HEK293 (cell line): ENCODE measurements around the gene TGM5.

Source experiments
- CTCF ChIA-PET: fragments of 350-600 bp; formaldehyde crosslinking; extraction: SDS; loops from one replicate; lab custom pipeline; 2021; ENCODE audit warnings: antibody characterized with exemption; lab: Yijun Ruan, JAX
- POLR2A ChIA-PET: fragments of 300-600 bp; formaldehyde crosslinking; extraction: SDS; loops from one replicate; lab custom pipeline; 2020; ENCODE audit warnings: antibody characterized with exemption, inconsistent platforms; lab: Yijun Ruan, JAX
- H3K27ac ChIP-seq: fragments of 200-500 bp; sonication (Bioruptor generic); 2 replicates; pipeline ENCODE4 v1.5.1; 2014; ENCODE audit warnings: low read depth, low read length, control low read depth, inconsistent platforms; ENCODE audit errors: extremely low read depth
- H3K36me3 ChIP-seq, 2 experiments: fragments of 200-500 bp in 1 of 2; sonication (Bioruptor generic) in 1 of 2; 1 replicate in 1 of 2; 2 replicates in 1 of 2; pipeline ENCODE4 v1.5.1; 2014 to 2017; ENCODE audit warnings: inconsistent platforms in 2 of 2, low read length in 2 of 2; ENCODE audit not compliant: control insufficient read depth in 2 of 2, insufficient read depth in 1 of 2
- H3K4me1 ChIP-seq: fragments of 200-500 bp; sonication (Bioruptor generic); 2 replicates; pipeline ENCODE4 v1.5.1; 2014; ENCODE audit warnings: mild to moderate bottlenecking, low read length, inconsistent platforms; ENCODE audit not compliant: control insufficient read depth, insufficient read depth
- H3K4me3 ChIP-seq: 2 replicates; pipeline ENCODE4 v1.5.1; 2011; ENCODE audit warnings: low read depth, mild to moderate bottlenecking, control low read depth, low read length, moderate library complexity
- H3K9me3 ChIP-seq: fragments of 200-500 bp; sonication (Bioruptor generic); 2 replicates; pipeline ENCODE4 v1.5.1; 2014; ENCODE audit warnings: low read depth, low read length, inconsistent platforms; ENCODE audit not compliant: control insufficient read depth, insufficient read depth
- KLF1 ChIP-seq: fragments of 450-650 bp; formaldehyde crosslinking; IDR thresholded peaks from 2 replicates; pipeline ENCODE4 v1.5.1; 2016; ENCODE audit warnings: missing biosample characterization, missing genetic modification characterization
- KLF16 ChIP-seq: fragments of 450-650 bp; formaldehyde crosslinking; IDR thresholded peaks from 2 replicates; pipeline ENCODE4 v1.5.1; 2017; ENCODE audit warnings: missing biosample characterization, missing genetic modification characterization
- MYNN ChIP-seq: fragments of 450-650 bp; formaldehyde crosslinking; IDR thresholded peaks from 2 replicates; pipeline ENCODE4 v1.5.1; 2016; ENCODE audit warnings: missing biosample characterization, missing genetic modification characterization, borderline replicate concordance
- SETDB1 ChIP-seq: IDR thresholded peaks from one replicate; pipeline ENCODE4 v1.6.1; 2017; ENCODE audit warnings: mild to moderate bottlenecking, low read length, moderate library complexity, mixed read lengths; ENCODE audit not compliant: insufficient read length
- ZBTB48 ChIP-seq: fragments of 450-650 bp; formaldehyde crosslinking; IDR thresholded peaks from 2 replicates; pipeline ENCODE4 v1.5.1; 2016; ENCODE audit warnings: missing biosample characterization, missing genetic modification characterization
- ZBTB8A ChIP-seq: fragments of 450-650 bp; formaldehyde crosslinking; IDR thresholded peaks from 2 replicates; pipeline ENCODE4 v1.5.1; 2016; ENCODE audit warnings: missing biosample characterization, missing genetic modification characterization
- ZFP3 ChIP-seq: fragments of 450-650 bp; formaldehyde crosslinking; IDR thresholded peaks from 2 replicates; pipeline ENCODE4 v1.5.1; 2016; ENCODE audit warnings: low read depth, missing biosample characterization, missing genetic modification characterization
- ZNF10 ChIP-seq: fragments of 450-650 bp; formaldehyde crosslinking; IDR thresholded peaks from 2 replicates; pipeline ENCODE4 v1.5.1; 2017; ENCODE audit warnings: missing biosample characterization, missing genetic modification characterization
- ZNF138 ChIP-seq: fragments of 450-650 bp; formaldehyde crosslinking; IDR thresholded peaks from 2 replicates; pipeline ENCODE4 v1.5.1; 2016; ENCODE audit warnings: missing biosample characterization, missing genetic modification characterization, borderline replicate concordance
- ZNF266 ChIP-seq: fragments of 450-650 bp; formaldehyde crosslinking; IDR thresholded peaks from 2 replicates; pipeline ENCODE4 v1.5.1; 2016; ENCODE audit warnings: missing biosample characterization, missing genetic modification characterization, low read depth
- ZNF423 ChIP-seq: fragments of 450-650 bp; formaldehyde crosslinking; IDR thresholded peaks from 2 replicates; pipeline ENCODE4 v1.5.1; 2016; ENCODE audit warnings: missing biosample characterization, missing genetic modification characterization
- ZNF518A ChIP-seq: fragments of 450-650 bp; formaldehyde crosslinking; conservative IDR thresholded peaks from 2 replicates; pipeline ENCODE4 v1.5.1; 2016; ENCODE audit warnings: low read depth, missing biosample characterization, missing genetic modification characterization
- ZNF521 ChIP-seq: fragments of 450-650 bp; formaldehyde crosslinking; IDR thresholded peaks from 2 replicates; pipeline ENCODE4 v1.5.1; 2017; ENCODE audit warnings: missing biosample characterization, mild to moderate bottlenecking, missing genetic modification characterization
- ZNF561 ChIP-seq: fragments of 450-650 bp; IDR thresholded peaks from 2 replicates; pipeline ENCODE4 v1.5.1; 2018; ENCODE audit warnings: missing biosample characterization, missing genetic modification characterization, borderline replicate concordance
- ZNF623 ChIP-seq: fragments of 450-650 bp; formaldehyde crosslinking; IDR thresholded peaks from 2 replicates; pipeline ENCODE4 v1.5.1; 2016; ENCODE audit warnings: missing biosample characterization, missing genetic modification characterization
- ZNF639 ChIP-seq: fragments of 450-650 bp; formaldehyde crosslinking; IDR thresholded peaks from 2 replicates; pipeline ENCODE4 v1.5.1; 2016; ENCODE audit warnings: missing biosample characterization, missing genetic modification characterization
- ZNF660 ChIP-seq: fragments of 450-650 bp; IDR thresholded peaks from 2 replicates; pipeline ENCODE4 v1.5.1; 2018; ENCODE audit warnings: missing biosample characterization, mild to moderate bottlenecking, missing genetic modification characterization
- ZNF776 ChIP-seq: fragments of 450-650 bp; formaldehyde crosslinking; IDR thresholded peaks from 2 replicates; pipeline ENCODE4 v1.5.0; 2017; ENCODE audit warnings: missing biosample characterization, missing genetic modification characterization, borderline replicate concordance
- ZNF777 ChIP-seq: fragments of 450-650 bp; formaldehyde crosslinking; IDR thresholded peaks from 2 replicates; pipeline ENCODE4 v1.5.1; 2017; ENCODE audit warnings: missing biosample characterization, missing genetic modification characterization, borderline replicate concordance
- ZSCAN23 ChIP-seq: fragments of 450-650 bp; formaldehyde crosslinking; IDR thresholded peaks from 2 replicates; pipeline ENCODE4 v1.5.1; 2016; ENCODE audit warnings: missing biosample characterization, missing genetic modification characterization
- TF ChIP-seq, protein P1 (sequence below): fragments of 450-650 bp; formaldehyde crosslinking; IDR thresholded peaks from 2 replicates; pipeline ENCODE4 v1.5.1; 2016; ENCODE audit warnings: missing biosample characterization, missing genetic modification characterization
- TF ChIP-seq, protein P2 (sequence below): fragments of 450-650 bp; formaldehyde crosslinking; IDR thresholded peaks from 2 replicates; pipeline ENCODE4 v1.5.1; 2016; ENCODE audit warnings: missing biosample characterization, missing genetic modification characterization
- TF ChIP-seq, protein P3 (sequence below): fragments of 450-650 bp; formaldehyde crosslinking; IDR thresholded peaks from 2 replicates; pipeline ENCODE4 v1.5.1; 2016; ENCODE audit warnings: missing biosample characterization, missing genetic modification characterization
- TF ChIP-seq, protein P4 (sequence below): fragments of 450-650 bp; formaldehyde crosslinking; IDR thresholded peaks from 2 replicates; pipeline ENCODE4 v1.5.1; 2016; ENCODE audit warnings: missing biosample characterization, missing genetic modification characterization

TGM5 gene

GRCh38 chr15:43280996-43281395 lies 14.3 kb upstream of the TGM5 start (continued):
- TF ChIP-seq, protein P1, sequence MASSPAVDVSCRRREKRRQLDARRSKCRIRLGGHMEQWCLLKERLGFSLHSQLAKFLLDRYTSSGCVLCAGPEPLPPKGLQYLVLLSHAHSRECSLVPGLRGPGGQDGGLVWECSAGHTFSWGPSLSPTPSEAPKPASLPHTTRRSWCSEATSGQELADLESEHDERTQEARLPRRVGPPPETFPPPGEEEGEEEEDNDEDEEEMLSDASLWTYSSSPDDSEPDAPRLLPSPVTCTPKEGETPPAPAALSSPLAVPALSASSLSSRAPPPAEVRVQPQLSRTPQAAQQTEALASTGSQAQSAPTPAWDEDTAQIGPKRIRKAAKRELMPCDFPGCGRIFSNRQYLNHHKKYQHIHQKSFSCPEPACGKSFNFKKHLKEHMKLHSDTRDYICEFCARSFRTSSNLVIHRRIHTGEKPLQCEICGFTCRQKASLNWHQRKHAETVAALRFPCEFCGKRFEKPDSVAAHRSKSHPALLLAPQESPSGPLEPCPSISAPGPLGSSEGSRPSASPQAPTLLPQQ (tag by site-specific recombination), result no peak

- no peak for TF ChIP-seq ZNF266 (tag by site-specific recombination)
- no peak for TF ChIP-seq ZNF423 (tag by site-specific recombination)
- TF ChIP-seq ZNF777 (tag by site-specific recombination), result no peak
- TF ChIP-seq MYNN (tag by site-specific recombination), result no peak
- TF ChIP-seq, protein P2, sequence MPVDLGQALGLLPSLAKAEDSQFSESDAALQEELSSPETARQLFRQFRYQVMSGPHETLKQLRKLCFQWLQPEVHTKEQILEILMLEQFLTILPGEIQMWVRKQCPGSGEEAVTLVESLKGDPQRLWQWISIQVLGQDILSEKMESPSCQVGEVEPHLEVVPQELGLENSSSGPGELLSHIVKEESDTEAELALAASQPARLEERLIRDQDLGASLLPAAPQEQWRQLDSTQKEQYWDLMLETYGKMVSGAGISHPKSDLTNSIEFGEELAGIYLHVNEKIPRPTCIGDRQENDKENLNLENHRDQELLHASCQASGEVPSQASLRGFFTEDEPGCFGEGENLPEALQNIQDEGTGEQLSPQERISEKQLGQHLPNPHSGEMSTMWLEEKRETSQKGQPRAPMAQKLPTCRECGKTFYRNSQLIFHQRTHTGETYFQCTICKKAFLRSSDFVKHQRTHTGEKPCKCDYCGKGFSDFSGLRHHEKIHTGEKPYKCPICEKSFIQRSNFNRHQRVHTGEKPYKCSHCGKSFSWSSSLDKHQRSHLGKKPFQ (tag by site-specific recombination), result no peak
- TF ChIP-seq, protein P3, sequence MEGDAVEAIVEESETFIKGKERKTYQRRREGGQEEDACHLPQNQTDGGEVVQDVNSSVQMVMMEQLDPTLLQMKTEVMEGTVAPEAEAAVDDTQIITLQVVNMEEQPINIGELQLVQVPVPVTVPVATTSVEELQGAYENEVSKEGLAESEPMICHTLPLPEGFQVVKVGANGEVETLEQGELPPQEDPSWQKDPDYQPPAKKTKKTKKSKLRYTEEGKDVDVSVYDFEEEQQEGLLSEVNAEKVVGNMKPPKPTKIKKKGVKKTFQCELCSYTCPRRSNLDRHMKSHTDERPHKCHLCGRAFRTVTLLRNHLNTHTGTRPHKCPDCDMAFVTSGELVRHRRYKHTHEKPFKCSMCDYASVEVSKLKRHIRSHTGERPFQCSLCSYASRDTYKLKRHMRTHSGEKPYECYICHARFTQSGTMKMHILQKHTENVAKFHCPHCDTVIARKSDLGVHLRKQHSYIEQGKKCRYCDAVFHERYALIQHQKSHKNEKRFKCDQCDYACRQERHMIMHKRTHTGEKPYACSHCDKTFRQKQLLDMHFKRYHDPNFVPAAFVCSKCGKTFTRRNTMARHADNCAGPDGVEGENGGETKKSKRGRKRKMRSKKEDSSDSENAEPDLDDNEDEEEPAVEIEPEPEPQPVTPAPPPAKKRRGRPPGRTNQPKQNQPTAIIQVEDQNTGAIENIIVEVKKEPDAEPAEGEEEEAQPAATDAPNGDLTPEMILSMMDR (tag by site-specific recombination), result no peak
- TF ChIP-seq ZNF623, result no peak
- no peak for TF ChIP-seq SETDB1
- TF ChIP-seq KLF16 (tag by site-specific recombination), result no peak
- no peak for TF ChIP-seq ZNF639 (tag by site-specific recombination)
- no peak for TF ChIP-seq ZNF138
- no peak for TF ChIP-seq ZNF660
- no peak for TF ChIP-seq ZNF561 (tag by site-specific recombination)
- no peak for TF ChIP-seq ZFP3 (tag by site-specific recombination)
- TF ChIP-seq ZNF10 (tag by site-specific recombination), result no peak
- no peak for TF ChIP-seq ZSCAN23 (tag by site-specific recombination)
- TF ChIP-seq ZBTB8A (tag by site-specific recombination), result no peak
- TF ChIP-seq KLF1 (tag by site-specific recombination), result no peak
- TF ChIP-seq, all 188 proteins: peak for 0
- Histone ChIP-seq H3K36me3 (no peaks in the 10 kb centered on the region), H3K4me1 (no peaks in the 10 kb centered on the region), H3K27ac (no peak overlapping the region), H3K9me3 (no peaks in the 10 kb centered on the region), H3K4me3 (no peak overlapping the region)
- CTCF ChIA-PET, result no interaction called here
- POLR2A ChIA-PET, result no interaction called here
These were observed 12.8 kb upstream of the TGM5 start for GRCh38 chr15:43279496-43279895.

GRCh38 chr15:43278869-43279268 lies 12.1 kb upstream of the TGM5 start:
- ChIA-PET CTCF (no interaction called here), POLR2A (no interaction called here)
- Histone ChIP-seq H3K36me3 (no peaks in the 10 kb centered on the region), H3K4me1 (no peaks in the 10 kb centered on the region), H3K27ac (no peak overlapping the region), H3K4me3 (no peak overlapping the region), H3K9me3 (no peaks in the 10 kb centered on the region)
- no peak for TF ChIP-seq ZBTB48 (tag by site-specific recombination)
- TF ChIP-seq ZNF776 (tag by site-specific recombination), result no peak
- TF ChIP-seq ZNF521 (tag by site-specific recombination), result no peak
- TF ChIP-seq ZNF518A (tag by site-specific recombination), result no peak
- TF ChIP-seq, protein P4, sequence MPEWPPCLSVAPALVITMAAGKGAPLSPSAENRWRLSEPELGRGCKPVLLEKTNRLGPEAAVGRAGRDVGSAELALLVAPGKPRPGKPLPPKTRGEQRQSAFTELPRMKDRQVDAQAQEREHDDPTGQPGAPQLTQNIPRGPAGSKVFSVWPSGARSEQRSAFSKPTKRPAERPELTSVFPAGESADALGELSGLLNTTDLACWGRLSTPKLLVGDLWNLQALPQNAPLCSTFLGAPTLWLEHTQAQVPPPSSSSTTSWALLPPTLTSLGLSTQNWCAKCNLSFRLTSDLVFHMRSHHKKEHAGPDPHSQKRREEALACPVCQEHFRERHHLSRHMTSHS (tag by site-specific recombination), result no peak
